ENCODE data around the gene GPR37.

- TF ChIP-seq, protein P1, sequence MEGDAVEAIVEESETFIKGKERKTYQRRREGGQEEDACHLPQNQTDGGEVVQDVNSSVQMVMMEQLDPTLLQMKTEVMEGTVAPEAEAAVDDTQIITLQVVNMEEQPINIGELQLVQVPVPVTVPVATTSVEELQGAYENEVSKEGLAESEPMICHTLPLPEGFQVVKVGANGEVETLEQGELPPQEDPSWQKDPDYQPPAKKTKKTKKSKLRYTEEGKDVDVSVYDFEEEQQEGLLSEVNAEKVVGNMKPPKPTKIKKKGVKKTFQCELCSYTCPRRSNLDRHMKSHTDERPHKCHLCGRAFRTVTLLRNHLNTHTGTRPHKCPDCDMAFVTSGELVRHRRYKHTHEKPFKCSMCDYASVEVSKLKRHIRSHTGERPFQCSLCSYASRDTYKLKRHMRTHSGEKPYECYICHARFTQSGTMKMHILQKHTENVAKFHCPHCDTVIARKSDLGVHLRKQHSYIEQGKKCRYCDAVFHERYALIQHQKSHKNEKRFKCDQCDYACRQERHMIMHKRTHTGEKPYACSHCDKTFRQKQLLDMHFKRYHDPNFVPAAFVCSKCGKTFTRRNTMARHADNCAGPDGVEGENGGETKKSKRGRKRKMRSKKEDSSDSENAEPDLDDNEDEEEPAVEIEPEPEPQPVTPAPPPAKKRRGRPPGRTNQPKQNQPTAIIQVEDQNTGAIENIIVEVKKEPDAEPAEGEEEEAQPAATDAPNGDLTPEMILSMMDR (IDR thresholded peaks at IDR 0.05), result no peak
- TF ChIP-seq POLR2AphosphoS5 (IDR thresholded peaks at IDR 0.05) (no peak), POLR2A (IDR thresholded peaks at IDR 0.05) (no peak)
Observed at GRCh38 chr7:124738639-124739038, 27.0 kb downstream of the GPR37 start.

All from upper lobe of left lung (tissue), 4 donors.